Keratinocyte (primary cell): Measurements from ENCODE around the gene RNF13.

Experiments used
- CTCF ChIP-seq, 3 experiments: IDR thresholded peaks in 1 of 3; conservative IDR thresholded peaks in 1 of 3; optimal IDR thresholded peaks in 1 of 3; 2 replicates in 2 of 3; 3 replicates in 1 of 3; pipeline versions ENCODE3 to v1.5.1; 2011; ENCODE audit warnings: low read length in 3 of 3, mild to moderate bottlenecking in 3 of 3, moderate library complexity in 2 of 3, control low read depth in 1 of 3, inconsistent platforms in 1 of 3; ENCODE audit not compliant: insufficient read depth in 2 of 3; ENCODE audit errors: extremely low read depth in 1 of 3
- EZH2 ChIP-seq: IDR thresholded peaks from one replicate; pipeline ENCODE4 v1.6.1; 2012; ENCODE audit warnings: inconsistent platforms, mild to moderate bottlenecking, low read length, moderate library complexity

- no peak for TF ChIP-seq CTCF (optimal IDR thresholded peaks at IDR 0.05 in 1 of 3, IDR thresholded peaks at IDR 0.05 in 1 of 3, conservative IDR thresholded peaks at IDR 0.05 in 1 of 3; ENCODE audit: extremely low read depth in 1 of 3, insufficient read depth in 2 of 3, low read length in 3 of 3)
- no peak for TF ChIP-seq EZH2
Observed at GRCh38 chr3:149867563-149867962, 54.5 kb downstream of the RNF13 start.
